Bronchial epithelial cell (primary cell): Measurements from ENCODE around the gene PCDHGA4. TPM values are rescaled to one million over a fixed set of nuclear protein-coding genes. Genes with fewer than 3 reads are reported as not detected.

Source experiments
- DNase-seq: peaks from one replicate; pipeline ENCODE4 v3.0.0-alpha.2; 2010; ENCODE audit warnings: low read depth
- FAIRE-seq: peaks from 2 replicates; lab custom pipeline; 2011; peaks lifted over from hg19 to GRCh38; lab: Jason Lieb, UNC
- H3K27me3 ChIP-seq: 2 replicates; pipeline ENCODE4 v1.5.1; 2011; ENCODE audit warnings: low read length; ENCODE audit not compliant: control insufficient read depth, insufficient read depth
- H3K36me3 ChIP-seq: 2 replicates; pipeline ENCODE4 v1.5.1; 2011; ENCODE audit warnings: low read length; ENCODE audit not compliant: control insufficient read depth, insufficient read depth
- H3K4me3 ChIP-seq: 2 replicates; pipeline ENCODE4 v1.5.1; 2011; ENCODE audit warnings: mild to moderate bottlenecking, low read depth, low read length, control low read depth
- CTCF ChIP-seq: IDR thresholded peaks from 2 replicates; pipeline ENCODE4 v1.5.1; 2011; ENCODE audit warnings: mild to moderate bottlenecking, moderate library complexity, low read length, control low read depth, inconsistent platforms; ENCODE audit not compliant: insufficient read depth, severe bottlenecking
- total RNA-seq: library from RNA; depleted of rRNA; stranded (reverse); fragments of >200 nt; gene quantifications from 2 replicates; pipeline ENCODE4 v1.2.1, GENCODE V29; 2014

Gene PCDHGA4
- total RNA-seq, 1 donor from 2014 or later, result 0.53 TPM

GRCh38 chr5:141359790-141360426 is 5.1 kb downstream of the PCDHGA4 start, which contains the start of gene PCDHGB2:
Gene PCDHGB2, plus strand, starts transcription at chr5:141359994. Its CDS starts 142 bp downstream, at chr5:141360136.
- peak within 1 kb of the TSS; percentile 23 for H3K4me3 ChIP-seq
- peak; percentile 33 for TF ChIP-seq CTCF
- peaks cover 13% of the 10 kb centered on the region for H3K27me3 ChIP-seq
- DNase-seq (peak; percentile 25), FAIRE-seq (no peak)
- no peaks in the 10 kb centered on the region for H3K36me3 ChIP-seq

GRCh38 chr5:141360685-141361084 is 5.9 kb downstream of the PCDHGA4 start:
- no peak overlapping the region for H3K4me3 ChIP-seq
- H3K36me3 ChIP-seq, result no peaks in the 10 kb centered on the region
- DNase-seq, result no peak
- TF ChIP-seq CTCF, result no peak
- FAIRE-seq, result no peak
- peaks cover 17% of the 10 kb centered on the region for H3K27me3 ChIP-seq

GRCh38 chr5:141362719-141363118 is 7.9 kb downstream of the PCDHGA4 start:
- H3K27me3 ChIP-seq, result peaks cover 25% of the 10 kb centered on the region

GRCh38 chr5:141363952-141364660 is 9.3 kb downstream of the PCDHGA4 start, which contains the start of gene PCDHGA5:
Gene PCDHGA5, plus strand, starts transcription at chr5:141364162. Its CDS starts 169 bp downstream, at chr5:141364331.
- no peak within 1 kb of the TSS for H3K4me3 ChIP-seq
- FAIRE-seq (no peak), DNase-seq (no peak)
- H3K27me3 ChIP-seq, result peaks cover 25% of the 10 kb centered on the region
- TF ChIP-seq CTCF, result no peak
- H3K36me3 ChIP-seq, result no peaks in the 10 kb centered on the region

More at GRCh38 chr5:141362719-141363118, 7.9 kb downstream of the PCDHGA4 start:
- Histone ChIP-seq H3K4me3 (no peak overlapping the region), H3K36me3 (no peaks in the 10 kb centered on the region)
- DNase-seq (no peak), FAIRE-seq (no peak)
- TF ChIP-seq CTCF, result no peak

GRCh38 chr5:141366016-141366896 is 11.4 kb downstream of the PCDHGA4 start:
- Histone ChIP-seq H3K36me3 (no peaks in the 10 kb centered on the region), H3K4me3 (no peak overlapping the region), H3K27me3 (peaks cover 24% of the 10 kb centered on the region)
- TF ChIP-seq CTCF, result no peak
- FAIRE-seq, result no peak
- DNase-seq, result no peak
